Neural cell (in vitro differentiated cells): ENCODE results near the gene CLHC1.

Source experiments
- CTCF ChIP-seq: fragments of 450-650 bp; IDR thresholded peaks from 2 replicates; pipeline ENCODE4 v1.5.1; 2014; ENCODE audit warnings: antibody characterized with exemption, mild to moderate bottlenecking, moderate library complexity; ENCODE audit not compliant: poor library complexity, severe bottlenecking
- POLR2AphosphoS5 ChIP-seq: IDR thresholded peaks from 2 replicates; pipeline ENCODE4 v1.6.1; 2012
- TAF1 ChIP-seq: IDR thresholded peaks from 2 replicates; pipeline ENCODE4 v1.6.1; 2012; ENCODE audit warnings: low read depth

GRCh38 chr2:55155764-55156281 is 76.3 kb downstream of the CLHC1 start:
- TF ChIP-seq CTCF (no peak), TAF1 (no peak), POLR2AphosphoS5 (no peak)
